Measurements from ENCODE around the gene MTHFR.

MTHFR gene

DNA sequence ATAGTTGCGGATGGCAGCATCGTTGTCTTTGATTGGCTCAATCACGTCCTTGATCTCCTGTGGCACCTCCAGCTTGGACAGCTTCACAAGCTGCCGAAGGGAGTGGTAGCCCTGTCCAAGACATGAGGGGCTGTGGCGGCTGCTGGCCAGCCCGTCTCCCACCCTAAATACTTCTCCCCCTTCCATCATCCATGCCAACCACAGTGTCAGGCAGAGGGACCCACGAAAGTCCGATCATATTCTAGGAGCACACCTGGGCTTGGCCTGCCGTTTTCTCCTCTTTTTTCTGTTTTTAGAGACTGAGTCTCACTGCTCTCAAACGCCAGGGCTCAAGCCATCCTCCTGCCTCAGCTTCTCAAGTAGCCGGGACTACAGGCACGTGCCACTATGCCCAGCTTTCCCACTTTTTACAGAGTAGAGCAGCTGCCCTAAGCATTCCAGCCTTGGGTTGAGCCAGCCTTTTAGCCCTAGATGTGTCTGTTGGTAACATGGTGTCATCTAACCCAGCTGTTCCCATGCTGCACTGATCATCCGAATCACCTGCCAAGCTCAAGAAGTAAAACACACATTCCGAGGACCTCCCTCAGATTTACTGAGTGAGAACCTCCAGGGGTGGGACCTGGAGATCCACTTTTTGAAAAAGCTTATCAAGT lies 10.4 kb downstream of the MTHFR start:
- no peaks in the 10 kb centered on the region for H3K4me1 Mint-ChIP-seq
- H3K36me3 Mint-ChIP-seq (ENCODE audit: low read depth): peaks cover 4% of the 10 kb centered on the region
- H3K4me3 Mint-ChIP-seq: no peak overlapping the region
- no peak overlapping the region for H3K27ac Mint-ChIP-seq
- ATAC-seq (no peak), DNase-seq (no peak)
- no peaks in the 10 kb centered on the region for H3K27me3 Mint-ChIP-seq
- H3K9me3 Mint-ChIP-seq: no peaks in the 10 kb centered on the region

DNA sequence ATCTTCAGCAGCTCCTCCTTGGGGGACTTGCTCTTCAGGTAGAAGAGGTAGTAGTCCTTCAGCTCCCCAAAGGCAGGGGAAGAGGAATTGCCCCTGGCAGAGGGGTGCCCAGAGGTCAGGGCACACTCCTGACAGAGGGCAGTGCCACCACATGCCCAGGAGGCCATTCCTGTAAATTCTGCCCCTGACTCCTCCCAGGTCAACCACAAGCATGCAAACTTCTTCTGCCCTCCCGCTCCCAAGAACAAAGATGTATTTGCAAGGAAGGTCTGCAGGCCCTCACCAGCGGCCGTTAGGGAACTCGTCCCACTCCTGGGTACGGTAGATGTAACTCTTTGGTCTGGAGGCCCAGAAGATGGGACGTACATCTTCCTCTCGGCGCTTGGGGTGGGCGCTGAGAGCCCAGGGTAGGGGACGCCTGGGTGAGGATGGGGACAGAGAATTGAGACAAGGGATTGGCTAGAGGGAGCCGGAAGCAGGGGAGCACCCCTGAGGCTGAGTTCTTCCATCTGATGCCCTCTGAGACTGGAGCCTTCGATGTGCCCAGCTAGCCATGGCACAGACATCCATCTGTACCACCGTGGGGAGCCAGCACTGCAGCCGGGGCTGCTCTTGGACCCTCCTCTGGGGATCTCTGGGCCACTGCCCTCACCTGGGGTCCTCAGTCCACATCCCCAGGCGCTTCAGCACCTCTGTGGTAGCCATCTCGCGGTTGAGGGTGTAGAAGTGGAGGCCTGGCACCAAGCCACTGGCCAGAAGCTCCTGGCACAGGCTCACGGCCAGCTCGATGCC lies 11.1 kb downstream of the MTHFR start:
- Mint-ChIP-seq H3K36me3 (ENCODE audit: low read depth) (peaks cover 4% of the 10 kb centered on the region), H3K27ac (no peak overlapping the region), H3K4me1 (no peaks in the 10 kb centered on the region), H3K9me3 (no peaks in the 10 kb centered on the region), H3K27me3 (no peaks in the 10 kb centered on the region), H3K4me3 (no peak overlapping the region)
- no peak for ATAC-seq
- no peak for DNase-seq

DNA sequence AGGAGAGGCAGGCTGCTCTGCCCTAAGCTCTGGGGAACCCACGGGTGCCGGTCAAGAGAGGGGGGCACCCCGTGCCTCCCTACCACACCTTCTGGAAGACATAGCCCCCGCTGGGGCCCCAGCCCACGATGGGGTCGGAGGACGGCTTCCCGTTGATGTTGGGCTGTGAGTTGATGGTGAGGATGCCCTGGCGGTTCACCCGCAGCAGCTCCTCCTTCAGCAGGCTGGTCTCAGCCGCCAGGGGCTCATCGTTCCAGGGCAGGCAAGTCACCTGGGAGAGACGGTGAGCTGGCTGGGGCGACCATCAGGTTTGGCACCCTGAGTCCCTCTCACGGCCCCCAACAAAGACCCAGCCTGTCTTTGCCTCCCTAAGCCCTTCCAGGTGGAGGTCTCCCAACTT lies 11.9 kb downstream of the MTHFR start:
- DNase-seq (no peak), ATAC-seq (no peak)
- Mint-ChIP-seq H3K36me3 (ENCODE audit: low read depth) (peaks cover 4% of the 10 kb centered on the region), H3K9me3 (no peaks in the 10 kb centered on the region), H3K27ac (no peak overlapping the region), H3K4me3 (no peak overlapping the region), H3K27me3 (no peaks in the 10 kb centered on the region), H3K4me1 (no peaks in the 10 kb centered on the region)

DNA sequence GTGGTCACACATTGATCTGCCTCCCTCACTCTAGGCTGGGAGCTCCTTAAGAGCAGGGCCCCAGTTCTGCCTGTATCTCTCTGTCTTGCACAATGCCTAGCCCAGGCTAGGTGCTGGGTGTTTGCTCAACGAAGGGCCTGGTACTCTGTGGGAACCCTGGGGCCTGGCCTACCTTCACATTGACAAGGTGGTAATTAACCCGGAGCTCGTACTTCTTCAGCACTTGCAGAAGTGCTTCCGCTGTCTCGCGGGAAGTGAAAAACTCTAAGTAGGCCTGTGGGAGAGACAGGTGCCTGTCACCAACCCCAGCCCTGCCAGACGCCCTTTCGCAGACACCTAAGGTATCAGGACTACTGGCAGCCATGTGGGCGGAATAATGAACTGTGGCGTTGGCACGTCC lies 13.7 kb downstream of the MTHFR start:
- Mint-ChIP-seq H3K36me3 (ENCODE audit: low read depth) (peaks cover 4% of the 10 kb centered on the region), H3K27ac (no peak overlapping the region)

DNA sequence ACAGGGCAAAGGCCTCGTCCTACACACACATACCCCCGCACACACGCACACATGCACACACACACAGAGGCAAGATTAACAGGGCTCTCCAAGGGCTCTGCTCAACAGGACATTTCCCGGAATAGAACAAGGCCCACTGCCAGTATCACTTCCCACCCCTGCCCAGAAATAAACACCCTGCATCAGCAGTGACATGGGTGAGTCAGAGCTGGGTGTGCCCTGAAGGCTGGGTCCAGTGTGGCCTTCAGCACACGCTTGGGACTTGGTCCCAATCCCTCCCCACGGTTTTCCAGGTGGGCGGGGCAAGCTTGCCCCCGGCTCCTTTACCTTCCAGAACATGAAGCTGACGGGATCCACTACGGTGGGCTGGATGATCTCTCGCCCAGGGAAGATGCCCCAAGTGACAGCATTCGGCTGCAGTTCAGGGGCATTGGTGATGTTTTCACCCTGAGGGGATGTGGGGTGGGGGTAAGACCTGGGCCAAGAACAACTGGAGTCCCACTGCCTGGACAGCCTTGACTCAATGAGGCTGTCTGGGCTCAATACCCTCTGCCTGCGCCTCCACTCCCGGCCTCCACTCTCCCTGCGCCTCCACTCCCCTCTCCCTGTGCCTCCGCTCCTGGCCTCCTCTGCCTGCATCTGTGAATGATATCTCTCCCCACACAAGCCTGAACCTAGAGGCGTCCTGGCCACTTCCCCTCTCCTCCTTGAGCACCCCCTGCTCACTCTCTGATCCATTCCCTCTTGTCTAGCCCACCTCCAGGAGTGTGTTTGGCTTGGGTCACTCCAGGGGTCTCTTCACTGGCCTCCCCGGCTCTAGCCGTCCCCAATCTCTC lies 14.7 kb downstream of the MTHFR start:
- Mint-ChIP-seq H3K4me1 (no peaks in the 10 kb centered on the region), H3K4me3 (no peak overlapping the region), H3K27ac (no peak overlapping the region), H3K27me3 (no peaks in the 10 kb centered on the region), H3K36me3 (ENCODE audit: low read depth) (peaks cover 4% of the 10 kb centered on the region), H3K9me3 (no peaks in the 10 kb centered on the region)
- peak; percentile 29 for ATAC-seq
- no peak for DNase-seq

More for the DNA sequence above, 13.7 kb downstream of the MTHFR start:
- DNase-seq (no peak), ATAC-seq (no peak)
- H3K9me3 Mint-ChIP-seq: no peaks in the 10 kb centered on the region
- no peaks in the 10 kb centered on the region for H3K27me3 Mint-ChIP-seq
- H3K4me3 Mint-ChIP-seq: no peak overlapping the region
- no peaks in the 10 kb centered on the region for H3K4me1 Mint-ChIP-seq

DNA sequence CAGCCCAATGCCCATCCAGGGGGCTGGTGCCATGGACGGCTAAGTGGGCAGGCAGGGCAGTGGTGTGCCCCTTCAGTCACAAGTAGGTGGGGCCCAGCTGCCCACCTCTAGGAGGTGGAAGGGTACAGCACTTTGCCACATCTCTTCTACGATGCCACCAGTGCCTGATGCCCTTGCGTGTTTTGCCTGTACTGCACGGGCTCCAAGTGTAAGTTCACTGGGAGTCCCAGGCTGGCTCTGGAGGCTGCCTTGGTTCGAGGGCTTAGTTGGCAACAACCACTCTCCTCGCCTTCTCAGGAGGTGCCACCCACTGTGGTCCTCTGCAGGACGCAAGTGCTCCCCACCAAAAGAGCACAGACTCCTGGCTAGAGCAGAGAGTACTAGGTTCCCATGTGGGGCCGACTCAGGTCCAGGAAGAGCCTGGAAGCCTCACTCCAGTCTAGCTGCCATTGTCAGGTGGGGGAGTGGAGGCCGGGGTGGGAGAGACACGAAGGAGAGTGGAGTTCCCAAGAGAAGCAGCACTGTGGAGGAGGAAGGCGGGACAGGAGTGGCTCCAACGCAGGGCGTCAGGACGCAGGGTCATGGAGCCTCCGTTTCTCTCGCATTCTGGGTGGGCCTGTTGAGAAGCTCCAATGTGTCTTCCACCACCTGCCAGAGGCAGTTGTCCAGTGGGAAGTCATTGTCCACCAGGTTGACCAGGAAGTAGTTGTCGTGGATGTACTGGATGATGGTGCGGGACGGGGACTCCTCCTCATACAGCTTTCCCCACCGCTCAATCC lies 15.5 kb downstream of the MTHFR start:
- H3K4me3 Mint-ChIP-seq: no peak overlapping the region
- no peak for DNase-seq
- no peaks in the 10 kb centered on the region for H3K9me3 Mint-ChIP-seq
- H3K4me1 Mint-ChIP-seq: peaks cover 2% of the 10 kb centered on the region
- H3K27me3 Mint-ChIP-seq: no peaks in the 10 kb centered on the region
- ATAC-seq: no peak
- H3K27ac Mint-ChIP-seq: no peak overlapping the region
- H3K36me3 Mint-ChIP-seq (ENCODE audit: low read depth): peaks cover 4% of the 10 kb centered on the region

DNA sequence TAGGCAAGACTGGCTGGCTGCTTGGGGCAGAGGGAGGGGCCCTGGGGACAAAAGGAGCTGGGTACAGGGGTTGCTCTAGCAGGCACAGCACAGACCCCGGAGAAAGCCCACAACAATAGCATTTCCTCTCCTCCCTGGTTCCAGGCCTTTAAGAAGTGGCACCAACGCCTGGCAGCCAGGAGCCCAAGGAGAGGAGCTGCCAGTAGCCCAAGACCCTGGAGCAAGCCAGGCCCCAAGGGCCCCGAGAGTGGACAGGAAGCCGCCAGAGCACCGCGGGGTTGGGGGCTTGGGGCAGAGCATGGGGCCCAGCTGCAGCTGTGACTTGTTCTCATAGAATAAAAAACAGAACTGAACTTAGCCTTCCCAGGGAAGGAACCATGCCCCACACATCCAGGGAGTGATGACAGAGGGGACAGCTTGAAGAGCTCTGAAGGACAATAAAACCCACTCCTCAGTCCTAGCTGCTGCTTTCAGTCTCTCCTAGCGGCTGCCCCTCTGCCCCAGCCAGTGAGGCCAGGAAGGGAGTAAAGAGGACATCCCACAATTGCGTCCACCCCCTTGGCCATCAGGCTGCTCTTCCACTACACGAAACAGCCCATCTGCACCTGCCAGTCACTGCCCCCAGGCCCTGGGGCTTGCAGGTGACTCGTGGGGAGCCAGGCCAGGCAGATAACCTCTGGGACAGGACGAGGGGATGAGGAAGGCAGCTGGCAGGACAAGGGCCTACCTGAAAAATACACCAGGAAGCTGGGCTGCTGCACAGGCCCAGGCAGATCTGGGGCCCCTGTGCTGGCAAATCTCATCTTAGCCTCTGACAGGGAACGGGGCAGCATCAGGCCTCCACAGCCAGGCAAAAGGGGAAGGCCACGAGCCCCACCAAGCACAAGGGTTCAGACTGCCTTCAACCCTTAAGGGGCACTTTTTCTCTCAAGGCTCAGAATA lies 16.4 kb downstream of the MTHFR start:
- H3K9me3 Mint-ChIP-seq: no peaks in the 10 kb centered on the region
- H3K4me3 Mint-ChIP-seq: no peak overlapping the region
- DNase-seq (no peak), ATAC-seq (no peak)
- peaks cover 3% of the 10 kb centered on the region for H3K4me1 Mint-ChIP-seq
- no peaks in the 10 kb centered on the region for H3K27me3 Mint-ChIP-seq
- H3K36me3 Mint-ChIP-seq (ENCODE audit: low read depth): peaks cover 2% of the 10 kb centered on the region
- no peak overlapping the region for H3K27ac Mint-ChIP-seq

DNA sequence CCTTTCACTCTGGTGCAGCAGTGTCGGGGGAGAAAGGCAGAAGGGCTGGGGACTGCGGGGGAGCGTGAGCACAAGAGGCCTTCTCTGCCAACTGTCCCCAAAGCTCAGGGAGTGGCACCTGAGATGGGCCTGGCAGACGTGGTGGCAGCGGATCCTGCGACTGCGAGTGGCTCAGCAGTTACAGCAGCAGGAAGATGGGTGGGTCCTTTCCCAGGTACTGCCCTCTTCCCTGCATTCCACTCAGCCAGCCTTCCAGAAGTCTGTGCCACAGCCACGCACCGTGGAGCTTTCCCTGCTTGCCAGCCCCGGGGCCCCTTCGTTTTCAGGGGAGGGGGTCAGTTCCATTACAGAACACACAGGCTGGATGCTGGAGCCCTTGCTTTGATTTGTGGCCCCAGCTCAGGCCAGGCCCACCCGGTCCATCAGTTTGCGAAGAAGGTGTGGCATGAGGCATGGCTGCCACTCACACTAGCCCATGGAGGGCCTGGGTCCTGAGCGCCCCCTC lies 17.2 kb downstream of the MTHFR start:
- no peak for ATAC-seq

DNA sequence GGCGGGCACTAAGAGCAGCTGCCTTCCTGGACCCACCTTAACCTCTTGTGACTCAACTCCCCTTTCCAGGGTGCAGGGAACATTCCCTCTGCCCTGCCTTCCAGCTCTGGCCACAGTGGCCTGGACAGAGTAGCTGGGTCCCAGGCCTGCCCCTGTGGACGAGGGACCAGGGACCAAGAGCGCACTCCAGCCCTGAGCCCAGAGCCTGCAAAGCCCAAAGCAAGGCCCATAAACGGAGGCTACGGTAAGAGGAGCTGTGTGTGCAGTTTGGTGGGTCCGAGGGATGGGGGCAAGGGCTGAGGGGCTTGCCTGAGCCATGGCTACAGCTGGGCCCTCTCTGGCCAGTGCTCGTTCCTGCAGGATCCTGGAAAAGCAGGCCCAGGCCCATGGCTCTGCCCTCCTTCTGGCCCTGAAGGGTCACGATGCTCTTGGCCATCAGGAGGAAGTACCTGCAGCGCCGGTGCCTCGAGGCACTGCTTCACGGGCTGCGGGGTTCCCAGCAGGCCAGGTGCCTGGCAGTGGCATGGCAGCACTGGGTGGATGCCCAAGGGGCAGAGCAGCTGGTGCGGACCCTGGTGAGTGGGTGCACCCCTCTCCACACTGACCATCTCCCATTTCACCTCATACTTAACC lies 17.8 kb downstream of the MTHFR start:
- Mint-ChIP-seq H3K36me3 (ENCODE audit: low read depth) (no peaks in the 10 kb centered on the region), H3K9me3 (no peaks in the 10 kb centered on the region), H3K4me1 (peaks cover 3% of the 10 kb centered on the region), H3K27ac (no peak overlapping the region), H3K27me3 (no peaks in the 10 kb centered on the region), H3K4me3 (no peak overlapping the region)
- DNase-seq: no peak
- no peak for ATAC-seq

More for the DNA sequence above, 17.2 kb downstream of the MTHFR start:
- Mint-ChIP-seq H3K27ac (no peak overlapping the region), H3K36me3 (ENCODE audit: low read depth) (no peaks in the 10 kb centered on the region), H3K9me3 (no peaks in the 10 kb centered on the region), H3K27me3 (no peaks in the 10 kb centered on the region), H3K4me1 (peaks cover 3% of the 10 kb centered on the region), H3K4me3 (no peak overlapping the region)
- DNase-seq: no peak

DNA sequence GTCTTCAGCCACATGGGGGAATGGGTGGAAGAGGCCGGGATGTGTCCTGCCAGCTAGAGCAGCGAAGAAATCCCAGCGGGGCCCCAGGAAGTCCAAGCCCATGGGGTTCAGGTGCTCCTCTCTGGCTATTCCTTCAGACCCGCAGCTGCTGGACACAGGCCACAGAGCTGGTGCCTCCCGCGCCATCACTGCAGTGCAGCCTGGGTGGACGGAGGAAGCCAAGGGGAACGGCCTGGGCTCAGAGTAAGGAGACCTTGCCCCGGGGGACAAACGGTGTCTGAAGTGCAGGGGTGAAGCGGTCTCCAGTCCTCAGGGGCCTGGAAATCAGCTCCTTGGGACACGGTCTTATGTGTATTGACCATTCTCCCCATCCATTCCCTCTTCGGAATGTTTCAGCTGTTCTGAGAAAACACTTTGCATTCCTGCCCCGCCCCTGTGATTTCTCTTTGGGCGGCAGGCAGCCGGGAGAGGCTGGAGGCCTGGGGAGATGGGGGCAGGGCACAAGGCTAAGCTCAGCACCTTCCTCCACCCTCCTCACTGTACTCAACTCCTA lies 18.4 kb downstream of the MTHFR start:
- Mint-ChIP-seq H3K27ac (no peak overlapping the region), H3K36me3 (ENCODE audit: low read depth) (no peaks in the 10 kb centered on the region), H3K4me1 (peaks cover 3% of the 10 kb centered on the region), H3K4me3 (no peak overlapping the region), H3K9me3 (no peaks in the 10 kb centered on the region), H3K27me3 (no peaks in the 10 kb centered on the region)
- no peak for ATAC-seq
- DNase-seq: no peak

DNA sequence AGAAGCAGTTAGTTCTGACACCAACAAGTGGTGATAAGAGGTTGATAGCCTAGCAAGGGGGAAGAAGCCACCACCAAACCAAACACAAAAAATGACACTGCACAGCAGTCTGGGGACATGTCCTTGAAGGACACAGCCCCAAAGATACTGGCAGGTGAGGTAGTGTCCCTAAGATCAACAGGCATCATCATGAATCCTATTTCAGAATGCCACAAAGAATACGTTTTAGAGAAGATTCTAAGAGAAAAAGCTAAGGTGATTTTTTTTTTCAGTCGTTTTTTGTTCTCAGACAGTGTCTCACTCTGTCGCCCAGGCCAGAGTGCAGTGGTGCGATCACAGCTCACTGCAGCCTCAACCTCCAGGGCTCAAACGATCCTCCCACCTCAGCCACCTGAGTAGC lies 19.6 kb downstream of the MTHFR start:
- no peaks in the 10 kb centered on the region for H3K9me3 Mint-ChIP-seq
- H3K4me1 Mint-ChIP-seq: peaks cover 3% of the 10 kb centered on the region
- no peak overlapping the region for H3K27ac Mint-ChIP-seq
- ATAC-seq: no peak
- DNase-seq: no peak
- no peaks in the 10 kb centered on the region for H3K36me3 Mint-ChIP-seq (ENCODE audit: low read depth)
- H3K4me3 Mint-ChIP-seq: no peak overlapping the region
- H3K27me3 Mint-ChIP-seq: no peaks in the 10 kb centered on the region

DNA sequence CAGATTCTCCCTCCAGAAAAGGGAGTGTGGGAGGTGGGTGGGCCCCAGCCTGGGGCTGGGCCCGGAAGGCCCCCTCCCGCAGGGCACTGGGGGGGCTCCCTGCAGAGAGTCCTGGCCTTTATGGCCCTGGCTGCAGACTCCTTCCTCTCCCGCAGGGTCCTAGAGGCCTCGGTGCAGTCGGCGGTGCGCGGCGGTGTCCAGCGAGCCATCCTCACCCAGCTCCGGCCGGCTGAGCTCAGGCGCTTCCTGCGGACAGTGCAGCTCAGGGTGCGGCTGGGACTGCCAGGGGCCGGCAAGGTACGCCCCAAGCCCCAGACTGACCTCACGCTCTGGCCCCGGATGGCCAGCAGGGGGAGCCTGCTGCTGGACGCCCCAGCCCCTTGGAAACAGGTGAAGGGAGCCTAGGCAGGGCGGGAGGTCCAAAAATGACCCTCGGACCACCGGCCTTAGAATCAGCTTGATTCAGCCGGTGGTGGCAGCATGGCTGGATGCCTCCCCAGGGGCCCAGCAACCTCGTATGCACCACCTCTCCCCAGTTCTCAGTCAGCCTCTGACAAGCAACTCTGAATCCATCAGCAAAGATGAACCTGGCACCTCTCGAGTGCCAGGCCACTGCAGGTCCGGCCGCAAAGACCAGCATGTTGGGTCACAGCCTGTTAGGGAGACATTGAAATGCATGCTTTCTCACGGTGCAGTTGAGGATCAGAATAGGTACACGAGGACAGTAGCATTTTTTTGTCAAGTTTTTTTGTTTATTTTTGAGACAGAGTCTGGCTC lies 20.6 kb downstream of the MTHFR start:
- H3K9me3 Mint-ChIP-seq: no peaks in the 10 kb centered on the region
- peak; percentile 51 for ATAC-seq
- H3K27ac Mint-ChIP-seq: no peak overlapping the region
- no peaks in the 10 kb centered on the region for H3K27me3 Mint-ChIP-seq
- peaks cover 3% of the 10 kb centered on the region for H3K4me1 Mint-ChIP-seq
- no peak overlapping the region for H3K4me3 Mint-ChIP-seq
- peak; percentile 55 for DNase-seq
- no peaks in the 10 kb centered on the region for H3K36me3 Mint-ChIP-seq (ENCODE audit: low read depth)

Measured in activated naive CD8-positive, alpha-beta T cell treated with anti-CD3 and anti-CD28 coated beads, Interleukin-2, amount 50 U/mL, for 24 hours (primary cell).